ENCODE measurements around the gene GSG1L.

- TF ChIP-seq CTCF (IDR thresholded peaks at IDR 0.05) (no peak), POLR2A (IDR thresholded peaks at IDR 0.05) (no peak)
Observed at GRCh38 chr16:27994686-27995085, 68.8 kb downstream of the GSG1L start.
